VCaP (cell line): ENCODE results near the gene GAB4.

ENCODE experiments used
- H3K27ac ChIP-seq: fragments of 450-650 bp; 2 replicates; pipeline ENCODE4 v1.5.1; 2017
- TF ChIP-seq, protein P1 (sequence below): fragments of 450-650 bp; conservative IDR thresholded peaks from 2 replicates; pipeline ENCODE4 v1.5.1; 2017; ENCODE audit warnings: mild to moderate bottlenecking, moderate library complexity

Gene GAB4

DNA sequence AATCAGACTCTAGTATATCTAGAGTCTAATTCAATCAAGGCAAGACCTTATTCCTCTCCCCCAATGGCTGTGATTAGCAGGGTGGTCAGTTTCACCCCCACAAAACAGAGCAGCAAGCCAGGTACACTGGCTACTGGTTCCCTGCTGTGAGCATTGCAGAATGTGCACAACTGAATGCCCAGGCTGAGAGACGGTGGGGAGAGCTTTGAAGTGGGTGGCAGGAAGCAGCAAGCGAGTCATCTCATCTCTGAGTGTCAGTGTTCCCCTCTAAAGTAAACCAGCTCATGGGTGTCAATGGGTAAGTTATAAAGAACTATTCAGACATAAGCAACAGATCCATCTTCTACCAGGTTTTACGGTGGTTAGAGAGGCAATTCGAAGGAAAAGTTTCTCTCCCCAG lies 37.6 kb downstream of the GAB4 start:
- H3K27ac ChIP-seq, result no peak overlapping the region
- TF ChIP-seq, protein P1, sequence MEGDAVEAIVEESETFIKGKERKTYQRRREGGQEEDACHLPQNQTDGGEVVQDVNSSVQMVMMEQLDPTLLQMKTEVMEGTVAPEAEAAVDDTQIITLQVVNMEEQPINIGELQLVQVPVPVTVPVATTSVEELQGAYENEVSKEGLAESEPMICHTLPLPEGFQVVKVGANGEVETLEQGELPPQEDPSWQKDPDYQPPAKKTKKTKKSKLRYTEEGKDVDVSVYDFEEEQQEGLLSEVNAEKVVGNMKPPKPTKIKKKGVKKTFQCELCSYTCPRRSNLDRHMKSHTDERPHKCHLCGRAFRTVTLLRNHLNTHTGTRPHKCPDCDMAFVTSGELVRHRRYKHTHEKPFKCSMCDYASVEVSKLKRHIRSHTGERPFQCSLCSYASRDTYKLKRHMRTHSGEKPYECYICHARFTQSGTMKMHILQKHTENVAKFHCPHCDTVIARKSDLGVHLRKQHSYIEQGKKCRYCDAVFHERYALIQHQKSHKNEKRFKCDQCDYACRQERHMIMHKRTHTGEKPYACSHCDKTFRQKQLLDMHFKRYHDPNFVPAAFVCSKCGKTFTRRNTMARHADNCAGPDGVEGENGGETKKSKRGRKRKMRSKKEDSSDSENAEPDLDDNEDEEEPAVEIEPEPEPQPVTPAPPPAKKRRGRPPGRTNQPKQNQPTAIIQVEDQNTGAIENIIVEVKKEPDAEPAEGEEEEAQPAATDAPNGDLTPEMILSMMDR, result no peak

DNA sequence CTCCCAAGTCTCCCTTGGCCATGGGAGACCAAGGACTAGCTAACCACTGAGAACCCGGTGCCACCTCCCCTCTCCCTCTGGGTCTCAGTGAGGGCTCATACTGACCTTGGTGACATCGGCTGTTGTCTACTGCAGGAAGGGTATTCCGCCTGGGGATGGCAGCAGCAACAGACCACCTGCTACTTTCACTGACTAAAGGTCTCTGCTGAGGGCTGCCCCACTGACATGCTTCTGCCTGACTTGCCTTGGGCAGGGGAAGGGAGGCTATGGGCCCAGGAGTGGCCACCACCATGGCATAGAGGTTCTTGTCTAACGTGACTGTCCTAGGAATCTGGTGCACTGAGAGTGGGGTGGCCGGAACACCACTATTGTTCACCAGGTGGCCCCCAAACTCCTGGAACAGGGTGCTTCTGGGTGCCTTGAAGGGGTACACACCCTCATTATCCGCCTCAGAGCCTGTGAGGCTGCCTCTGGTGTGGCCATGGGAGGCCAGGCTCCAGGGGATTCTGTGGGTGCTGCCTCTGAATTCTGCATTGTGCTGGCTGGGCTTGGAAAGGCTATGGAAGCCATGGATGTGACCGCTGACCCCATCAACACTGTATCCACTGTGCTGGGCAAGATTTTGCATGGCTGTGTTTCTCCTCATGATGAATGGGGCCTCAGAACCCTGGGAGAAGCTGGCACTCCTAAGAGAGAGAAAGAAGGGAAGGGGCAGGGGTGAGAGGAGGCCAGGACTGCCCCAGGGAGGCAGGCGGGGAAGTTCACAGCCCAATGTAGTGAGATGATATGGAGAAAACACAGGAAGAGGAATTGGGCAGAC lies 38.3 kb downstream of the GAB4 start:
- TF ChIP-seq, protein P1, result no peak

DNA sequence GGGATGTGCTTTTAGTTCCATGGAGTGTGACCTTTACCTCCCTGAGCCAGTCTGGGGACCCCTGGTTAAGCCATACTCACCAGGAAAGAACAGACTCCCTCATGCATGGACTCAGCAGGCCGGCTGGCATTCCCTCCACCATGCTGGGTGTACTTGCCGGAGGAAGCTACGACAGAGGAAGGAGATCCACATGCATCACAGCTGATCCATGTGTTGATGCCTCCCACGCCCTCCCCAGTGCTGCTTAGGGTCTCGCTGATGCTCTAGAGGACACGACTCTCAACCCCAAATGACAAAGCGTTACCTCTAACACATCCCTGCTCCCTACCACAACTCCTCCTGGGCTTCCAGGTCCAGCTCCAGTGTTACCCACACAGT lies 39.8 kb downstream of the GAB4 start:
- no peak overlapping the region for H3K27ac ChIP-seq
- TF ChIP-seq, protein P1, result no peak

More for the DNA sequence above, 38.3 kb downstream of the GAB4 start:
- no peak overlapping the region for H3K27ac ChIP-seq

DNA sequence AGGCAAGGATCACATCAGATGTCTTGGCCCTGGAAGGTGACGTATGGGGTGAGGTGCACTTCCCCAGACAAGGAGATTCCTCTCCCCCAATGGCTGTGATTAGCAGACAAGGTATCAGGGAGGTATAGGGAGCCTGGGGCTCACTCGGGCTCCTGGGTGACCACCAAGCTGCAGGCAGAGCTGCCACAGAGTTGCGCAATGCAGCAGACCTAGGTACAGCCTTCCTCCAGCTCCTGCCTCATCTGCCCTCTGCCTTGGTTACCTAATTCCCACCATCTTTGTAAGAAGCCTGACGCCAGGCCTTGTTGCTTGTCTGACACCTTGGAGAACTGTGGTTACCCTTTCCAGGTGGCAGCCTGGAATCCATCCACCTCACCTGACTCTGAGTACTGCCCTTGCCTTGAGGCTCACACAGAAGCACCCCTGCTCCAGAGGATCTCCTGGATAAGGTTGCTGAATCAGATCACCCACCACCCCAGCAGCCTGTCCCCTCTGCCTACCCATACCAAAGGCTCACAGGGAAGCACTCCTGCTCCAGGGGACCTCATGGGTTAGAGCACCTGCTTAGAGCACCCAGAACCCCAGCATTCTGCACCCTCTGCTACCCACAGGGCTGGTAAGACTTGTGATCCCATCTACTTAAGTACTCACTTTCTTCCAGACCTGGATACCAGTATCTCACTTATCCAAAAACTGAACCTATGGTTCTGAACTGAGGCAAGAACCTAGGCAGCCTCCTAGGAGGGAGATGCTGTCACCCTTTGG lies 40.4 kb downstream of the GAB4 start:
- no peak overlapping the region for H3K27ac ChIP-seq
- TF ChIP-seq, protein P1, result no peak

DNA sequence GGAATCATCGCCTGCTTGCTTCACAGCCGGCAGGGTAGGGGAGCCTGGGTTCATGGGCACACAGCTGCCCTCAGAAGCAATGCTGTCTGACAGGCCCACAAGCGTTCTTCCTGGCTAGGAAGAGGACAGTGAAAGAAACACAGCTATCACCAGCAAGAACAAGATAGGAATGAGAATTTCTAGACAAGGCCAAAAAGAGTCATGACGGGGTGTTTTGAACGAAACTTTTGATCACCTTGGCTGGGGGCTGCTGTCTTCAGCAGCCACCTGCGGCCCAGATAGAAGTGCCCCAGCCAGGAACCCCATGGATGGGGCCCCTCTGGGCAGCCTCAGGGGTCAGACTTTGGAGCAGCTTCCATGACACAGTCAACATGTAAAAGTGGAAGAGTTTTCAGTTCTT lies 41.8 kb downstream of the GAB4 start:
- TF ChIP-seq, protein P1, result no peak
- no peak overlapping the region for H3K27ac ChIP-seq

DNA sequence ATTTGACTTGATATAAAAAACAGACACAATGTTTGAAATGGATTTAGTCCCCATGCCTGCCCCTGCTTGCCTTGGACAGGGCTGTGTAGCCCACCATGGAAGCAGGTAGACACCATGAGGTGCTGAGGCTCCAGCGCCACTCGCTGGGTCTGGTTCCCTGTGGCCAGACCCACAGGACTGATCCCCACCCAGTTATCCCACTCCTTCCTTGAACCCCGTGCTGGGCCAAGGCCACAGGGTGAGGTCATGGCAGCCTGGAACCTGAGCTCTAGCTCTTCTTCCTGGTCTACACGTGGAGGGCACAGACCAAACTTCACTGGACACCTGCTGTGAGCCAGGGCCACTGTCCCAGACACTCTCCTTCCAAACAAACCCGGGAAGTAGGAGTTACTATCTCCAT lies 42.5 kb downstream of the GAB4 start:
- no peak overlapping the region for H3K27ac ChIP-seq
- TF ChIP-seq, protein P1, result no peak

DNA sequence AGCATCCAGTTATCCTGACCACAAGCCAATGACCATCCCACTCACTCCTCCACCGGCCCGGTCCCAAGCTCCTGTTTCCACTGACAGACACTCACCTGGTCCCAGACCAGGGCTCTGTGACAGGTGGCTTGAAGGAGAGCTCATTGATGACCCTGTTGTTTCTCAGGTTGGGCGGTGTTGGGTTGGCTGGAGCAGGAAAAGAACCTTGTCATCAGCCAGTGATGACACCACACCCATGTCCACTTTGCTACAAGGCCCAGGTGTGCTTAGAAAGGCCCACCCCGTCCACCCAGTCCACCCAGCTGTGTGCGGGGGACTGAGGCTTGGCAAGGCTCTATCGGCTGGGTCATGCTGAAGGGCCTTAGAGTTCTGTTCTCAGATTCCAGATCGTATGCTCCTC lies 42.9 kb downstream of the GAB4 start:
- H3K27ac ChIP-seq, result no peak overlapping the region
- TF ChIP-seq, protein P1, result no peak
